LNCAP (cell line): ENCODE data around the gene HERC5.

Experiments
- TF ChIP-seq, protein P1 (sequence below): fragments of 450-650 bp; IDR thresholded peaks from 2 replicates; pipeline ENCODE4 v1.5.1; 2017; ENCODE audit warnings: mild to moderate bottlenecking

Gene HERC5

DNA sequence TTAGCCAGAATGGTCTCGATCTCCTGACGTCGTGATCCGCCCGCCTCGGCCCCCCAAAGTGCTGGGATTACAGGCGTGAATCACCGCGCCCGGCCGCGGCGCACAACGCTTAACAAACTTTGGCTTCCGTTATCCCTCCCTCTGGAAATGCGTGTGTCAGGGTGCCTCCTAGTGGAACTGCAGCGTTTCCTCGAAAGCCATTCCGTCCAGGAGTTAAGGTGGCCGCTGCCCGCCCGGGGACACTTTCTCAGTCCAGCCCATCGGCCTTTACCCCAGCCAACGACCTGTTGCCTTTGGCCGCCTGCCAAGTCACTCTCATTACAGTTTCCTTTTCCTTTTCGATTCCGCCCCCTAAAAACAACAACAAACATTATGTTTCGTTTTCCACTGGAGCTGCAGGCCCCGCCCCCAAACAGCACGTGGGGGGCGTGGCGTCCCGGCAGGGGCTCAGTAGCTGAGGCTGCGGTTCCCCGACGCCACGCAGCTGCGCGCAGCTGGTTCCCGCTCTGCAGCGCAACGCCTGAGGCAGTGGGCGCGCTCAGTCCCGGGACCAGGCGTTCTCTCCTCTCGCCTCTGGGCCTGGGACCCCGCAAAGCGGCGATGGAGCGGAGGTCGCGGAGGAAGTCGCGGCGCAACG, at the start of gene HERC5:
Gene HERC5, plus strand, starts transcription at position 450 of the 637 bp plus-strand sequence. Its CDS starts 151 bp downstream, at position 601.
- TF ChIP-seq, protein P1, sequence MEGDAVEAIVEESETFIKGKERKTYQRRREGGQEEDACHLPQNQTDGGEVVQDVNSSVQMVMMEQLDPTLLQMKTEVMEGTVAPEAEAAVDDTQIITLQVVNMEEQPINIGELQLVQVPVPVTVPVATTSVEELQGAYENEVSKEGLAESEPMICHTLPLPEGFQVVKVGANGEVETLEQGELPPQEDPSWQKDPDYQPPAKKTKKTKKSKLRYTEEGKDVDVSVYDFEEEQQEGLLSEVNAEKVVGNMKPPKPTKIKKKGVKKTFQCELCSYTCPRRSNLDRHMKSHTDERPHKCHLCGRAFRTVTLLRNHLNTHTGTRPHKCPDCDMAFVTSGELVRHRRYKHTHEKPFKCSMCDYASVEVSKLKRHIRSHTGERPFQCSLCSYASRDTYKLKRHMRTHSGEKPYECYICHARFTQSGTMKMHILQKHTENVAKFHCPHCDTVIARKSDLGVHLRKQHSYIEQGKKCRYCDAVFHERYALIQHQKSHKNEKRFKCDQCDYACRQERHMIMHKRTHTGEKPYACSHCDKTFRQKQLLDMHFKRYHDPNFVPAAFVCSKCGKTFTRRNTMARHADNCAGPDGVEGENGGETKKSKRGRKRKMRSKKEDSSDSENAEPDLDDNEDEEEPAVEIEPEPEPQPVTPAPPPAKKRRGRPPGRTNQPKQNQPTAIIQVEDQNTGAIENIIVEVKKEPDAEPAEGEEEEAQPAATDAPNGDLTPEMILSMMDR: peak; percentile 66

DNA sequence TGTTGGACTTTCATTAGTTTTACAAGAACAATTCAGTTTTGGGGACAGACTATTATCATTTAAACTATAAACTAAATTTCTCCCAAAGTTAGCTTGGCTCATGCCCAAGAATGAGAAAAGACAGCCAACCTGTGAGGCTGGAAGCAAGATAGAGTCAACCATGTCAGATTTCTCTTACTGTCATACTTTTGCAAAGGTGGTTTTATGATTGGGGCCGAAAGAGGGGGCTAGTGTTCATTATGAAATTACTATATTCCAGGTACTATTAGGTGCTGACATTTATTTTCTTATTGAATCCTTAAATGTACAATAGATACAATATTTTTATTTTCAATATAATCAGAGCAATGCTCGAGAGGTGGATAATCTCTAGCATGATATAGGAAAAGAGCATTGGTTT, 47.7 kb upstream of the HERC5 start:
- TF ChIP-seq, protein P1: no peak

DNA sequence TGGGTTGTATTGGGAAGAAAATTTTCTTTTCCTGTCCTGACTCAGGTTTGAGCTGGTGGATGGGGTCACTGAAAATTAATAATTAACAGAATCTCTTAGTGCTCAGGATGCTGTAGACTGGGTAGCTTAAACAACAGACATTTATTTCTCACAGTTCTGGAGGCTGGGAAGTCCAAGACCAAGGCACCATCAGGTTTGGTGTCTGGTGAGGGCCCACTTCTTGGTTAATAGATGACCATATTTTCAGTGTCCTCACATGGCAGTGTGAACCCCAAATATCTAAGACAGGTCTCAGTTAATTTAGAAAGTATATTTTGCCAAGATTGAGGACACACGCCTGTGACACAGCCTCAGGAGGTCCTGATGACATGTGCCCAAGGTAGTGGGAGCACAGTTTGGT, 47.1 kb upstream of the HERC5 start:
- TF ChIP-seq, protein P1: no peak

DNA sequence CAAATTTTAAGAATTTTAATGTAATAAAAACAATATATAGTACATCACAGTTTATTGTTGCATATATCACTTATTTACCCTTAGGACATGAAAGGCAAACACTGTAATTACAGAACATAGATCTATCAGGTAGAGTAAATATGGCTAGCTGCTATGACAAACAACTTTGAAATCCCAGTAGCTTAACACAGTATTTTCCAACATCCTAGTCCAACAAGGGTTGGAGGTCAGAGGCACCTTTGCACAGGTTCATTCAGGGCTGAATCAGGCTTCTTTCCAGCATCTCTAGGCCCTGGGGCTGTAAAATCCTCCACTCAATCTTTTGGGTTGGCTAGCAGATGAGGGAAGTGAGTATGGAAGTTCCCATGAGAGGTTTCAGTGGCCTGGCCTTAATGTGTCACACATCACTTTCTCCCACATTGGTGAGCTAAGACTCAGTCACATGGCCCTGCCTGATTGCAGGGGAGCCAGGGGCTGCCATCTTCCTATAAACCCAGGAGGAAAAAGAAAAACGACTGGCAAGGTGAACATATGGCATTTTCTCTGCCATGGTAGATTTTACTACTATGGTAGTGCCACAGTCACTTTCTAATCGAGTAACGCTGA, 45.3 kb upstream of the HERC5 start:
- TF ChIP-seq, protein P1: no peak

DNA sequence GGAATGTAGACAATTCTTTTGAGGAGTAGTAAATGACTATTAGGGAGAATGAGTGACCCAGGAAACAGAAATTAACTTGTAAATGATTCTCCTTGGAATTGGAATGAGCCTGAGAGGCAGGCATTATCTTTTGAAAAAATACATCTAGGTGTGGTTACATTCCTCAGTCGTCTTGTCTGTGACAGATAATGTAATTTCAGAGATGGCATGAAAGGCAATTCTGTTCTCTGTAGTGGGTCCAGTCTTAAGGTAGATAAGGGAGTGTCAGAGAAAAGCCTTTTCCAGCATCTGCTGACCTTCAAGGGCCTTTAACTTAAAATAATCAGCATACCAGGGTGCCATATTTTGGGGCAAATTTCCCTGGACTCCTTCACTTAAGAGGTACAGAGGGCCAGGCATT, 43.1 kb upstream of the HERC5 start:
- TF ChIP-seq, protein P1: no peak

DNA sequence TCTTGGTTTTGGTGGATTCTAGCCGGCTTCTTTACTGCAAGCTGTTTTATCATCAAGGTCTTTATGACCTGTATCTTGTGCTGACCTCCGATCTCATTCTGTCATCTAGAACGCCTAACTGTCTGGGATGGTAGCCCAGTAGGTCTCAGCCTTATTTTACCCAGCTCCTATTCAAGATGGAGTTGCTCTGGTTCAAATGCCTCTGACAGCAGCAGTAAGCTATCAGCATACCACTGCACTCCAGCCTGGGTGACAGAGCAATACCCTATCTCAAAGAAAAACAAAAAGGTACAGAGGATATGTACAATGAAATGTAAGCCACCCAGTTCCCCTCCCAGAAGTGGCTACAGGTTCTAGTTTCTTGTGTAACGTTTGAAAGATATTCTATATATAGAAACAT, 42.2 kb upstream of the HERC5 start:
- TF ChIP-seq, protein P1: no peak

DNA sequence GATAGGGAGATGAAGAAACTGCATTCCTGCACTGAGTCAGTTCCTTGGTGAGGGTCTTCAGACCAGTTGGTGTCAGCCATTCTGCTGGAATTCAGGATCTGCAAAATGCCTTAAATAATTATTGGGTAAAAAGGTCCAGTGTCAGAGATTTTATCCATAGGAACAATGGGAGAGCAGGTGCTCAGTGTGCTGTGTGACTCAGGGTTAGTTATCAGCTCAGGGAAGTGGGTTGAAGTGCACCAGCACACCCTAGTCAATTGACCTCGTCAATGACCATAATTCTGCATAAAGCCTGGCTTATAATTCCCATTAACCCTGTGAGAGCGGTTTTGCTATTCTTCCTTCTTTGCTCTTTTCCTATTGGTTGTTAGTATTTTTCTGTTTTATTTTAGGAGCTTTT, 40.9 kb upstream of the HERC5 start:
- TF ChIP-seq, protein P1: no peak
